Anterior cingulate cortex (tissue), 58 donors: ENCODE data around the gene SCML1.

Experiments used
- DNase-seq, 58 donors: peaks; one replicate each; lab custom pipeline; 2025; lab: John Stamatoyannopoulos, UW

SCML1 gene, protein sequence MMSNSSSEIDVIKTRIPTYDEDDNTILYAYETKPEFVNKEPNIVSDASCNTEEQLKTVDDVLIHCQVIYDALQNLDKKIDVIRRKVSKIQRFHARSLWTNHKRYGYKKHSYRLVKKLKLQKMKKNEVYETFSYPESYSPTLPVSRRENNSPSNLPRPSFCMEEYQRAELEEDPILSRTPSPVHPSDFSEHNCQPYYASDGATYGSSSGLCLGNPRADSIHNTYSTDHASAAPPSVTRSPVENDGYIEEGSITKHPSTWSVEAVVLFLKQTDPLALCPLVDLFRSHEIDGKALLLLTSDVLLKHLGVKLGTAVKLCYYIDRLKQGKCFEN

DNA sequence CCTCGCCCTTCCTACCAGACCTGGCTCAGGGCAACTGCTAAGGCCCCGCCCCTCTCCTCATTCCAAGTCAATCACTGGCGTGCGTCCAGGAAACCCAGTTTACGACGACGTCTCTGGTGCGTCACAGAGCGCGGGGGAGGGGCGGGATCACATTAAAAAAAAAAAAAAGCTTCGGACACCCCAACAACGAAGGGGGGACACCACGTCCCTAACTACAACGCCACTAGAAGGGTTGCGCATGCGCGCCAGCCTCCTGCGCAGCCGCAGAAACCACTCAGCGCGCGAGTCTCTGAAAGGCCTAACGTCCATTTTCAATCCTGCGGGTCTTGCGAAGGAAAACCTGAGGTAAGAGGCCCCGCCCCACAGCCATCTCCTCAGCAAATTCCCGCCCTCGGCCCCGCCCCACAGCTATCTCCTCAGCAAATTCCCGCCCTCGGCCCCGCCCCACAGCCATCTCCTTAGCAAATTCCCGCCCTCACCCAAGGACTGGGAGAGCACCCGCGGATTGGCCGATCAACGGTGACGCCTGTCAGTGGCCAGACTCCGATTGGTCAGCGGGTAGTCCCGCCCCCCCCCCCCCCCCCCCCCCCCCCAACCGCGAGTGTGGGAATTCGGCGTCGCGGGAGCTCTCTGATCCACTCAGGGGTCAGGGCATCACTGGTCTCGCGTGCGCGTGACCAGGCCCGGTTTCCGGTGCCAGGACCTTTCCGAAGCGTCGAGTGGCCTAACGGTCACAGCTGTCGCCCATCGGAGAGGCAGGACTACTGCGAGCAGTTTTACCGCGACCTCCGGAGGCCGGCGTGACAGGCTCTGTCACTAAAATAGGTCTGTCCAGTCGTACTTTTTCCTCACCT, at the start of gene SCML1:
Gene SCML1 (plus strand): TSS at position 638 of the 854 bp plus-strand sequence. CDS start 6,694 bp downstream, outside the sequence.
- peak; percentile 25 to 98 (median 92) for DNase-seq

GRCh38 chrX:17687648-17688047, 49.6 kb upstream of the SCML1 start:
- DNase-seq, result no peak

- DNase-seq, result peak in 42 of 58 donors; percentile 0 to 64 (median 8)
These were observed 47.3 kb upstream of the SCML1 start for GRCh38 chrX:17689971-17690409.

- no peak for DNase-seq
These were observed 44.5 kb upstream of the SCML1 start for GRCh38 chrX:17692709-17693346.

DNA sequence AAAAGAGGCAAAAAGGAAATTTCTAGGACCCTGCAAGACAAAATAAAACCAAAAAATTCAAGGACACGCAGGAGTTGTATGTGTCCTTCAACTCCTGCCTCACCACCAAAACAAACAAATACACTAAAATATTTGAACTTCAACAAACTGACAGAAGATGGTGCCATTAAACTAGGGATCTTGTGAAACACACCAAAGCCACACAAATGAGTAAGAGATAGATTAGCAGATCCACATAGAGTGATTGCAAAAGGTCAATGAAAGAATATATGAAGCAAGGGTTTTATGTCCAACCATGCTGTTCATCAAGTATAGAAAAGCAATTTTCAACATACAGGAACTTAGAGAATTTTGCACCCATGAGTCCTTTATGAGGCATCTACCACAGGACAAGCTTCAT, 40.1 kb upstream of the SCML1 start:
- no peak for DNase-seq

- DNase-seq, result no peak
These were observed 36.3 kb upstream of the SCML1 start for GRCh38 chrX:17700976-17701375.

GRCh38 chrX:17703201-17703600, 34.1 kb upstream of the SCML1 start:
- DNase-seq, result no peak

- DNase-seq, result no peak
These were observed 32.1 kb upstream of the SCML1 start for GRCh38 chrX:17705211-17705610.

GRCh38 chrX:17706676-17707075, 30.6 kb upstream of the SCML1 start:
- DNase-seq, result no peak

DNA sequence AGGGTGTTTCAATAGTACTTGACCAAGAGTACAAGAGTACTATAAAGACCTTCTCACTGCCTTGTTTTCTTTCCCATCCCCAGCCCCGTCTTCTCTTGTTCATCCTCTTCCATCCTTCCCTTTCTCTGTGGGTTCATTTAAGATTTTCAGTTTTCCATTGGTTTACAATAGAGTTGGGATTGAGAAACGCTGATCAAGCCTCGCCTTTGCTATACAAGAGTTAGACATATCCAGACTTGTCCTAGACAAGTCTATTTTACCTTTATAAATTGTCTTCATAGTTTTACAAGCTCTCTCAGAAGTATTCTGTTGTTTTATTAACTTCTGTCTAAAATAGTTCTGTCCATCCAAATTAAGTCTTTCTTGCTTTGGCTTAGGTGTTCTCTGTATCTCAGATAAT, 29.6 kb upstream of the SCML1 start:
- DNase-seq, result no peak

- peak in 24 of 58 donors; percentile 0 to 59 (median 7) for DNase-seq
These were observed 26.4 kb upstream of the SCML1 start for GRCh38 chrX:17710871-17711301.

GRCh38 chrX:17713288-17713687, 24.0 kb upstream of the SCML1 start:
- no peak for DNase-seq

DNA sequence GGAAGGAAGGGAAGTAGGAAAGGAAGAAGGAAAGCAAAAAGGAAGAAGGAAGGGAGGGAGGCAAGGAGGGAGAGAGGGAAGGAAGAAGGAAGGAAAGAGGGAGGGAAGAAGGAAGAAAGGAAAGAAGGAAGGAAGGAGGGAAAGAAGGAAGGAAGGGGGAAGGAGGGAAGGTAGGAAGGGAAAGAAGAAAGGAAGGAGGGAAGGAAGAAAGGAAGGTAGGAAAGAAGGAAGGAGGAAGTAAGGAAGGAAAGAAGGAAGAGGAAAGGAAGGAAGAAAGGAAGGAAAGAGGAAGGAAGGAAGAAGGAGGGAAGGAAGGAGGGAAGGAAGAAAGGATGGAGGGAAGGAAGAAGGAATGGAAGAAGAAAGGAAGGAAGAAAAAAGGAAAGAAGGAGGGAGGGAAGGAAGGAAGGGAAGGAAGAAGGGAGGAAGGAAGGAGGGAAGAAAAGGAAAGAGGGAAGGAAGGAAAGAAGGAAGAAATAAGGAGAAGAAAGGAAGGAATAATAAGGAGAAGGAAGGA, 18.6 kb upstream of the SCML1 start:
- DNase-seq, result no peak

DNA sequence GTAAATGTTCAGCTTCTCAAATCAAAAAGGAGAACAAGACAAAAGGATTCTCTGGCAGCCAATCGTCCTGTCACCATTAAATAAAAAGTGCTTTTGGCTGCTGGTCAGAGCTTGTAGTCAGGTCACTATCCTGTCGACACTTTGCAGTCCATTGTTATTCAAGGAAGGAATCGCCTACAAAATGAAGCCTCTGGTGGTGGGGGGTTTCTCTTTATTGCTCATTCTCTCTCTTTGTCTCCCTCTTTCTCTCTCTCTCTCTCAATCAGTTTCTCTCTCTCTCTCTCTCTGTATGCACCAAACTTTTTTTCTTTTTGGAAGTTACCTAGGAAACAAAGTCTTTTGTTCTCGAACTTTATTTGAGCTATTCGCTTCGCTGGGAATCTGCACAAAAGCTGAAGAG, 17.6 kb upstream of the SCML1 start:
- DNase-seq, result no peak

- DNase-seq, result no peak
These were observed 15.6 kb upstream of the SCML1 start for GRCh38 chrX:17721715-17722114.

DNA sequence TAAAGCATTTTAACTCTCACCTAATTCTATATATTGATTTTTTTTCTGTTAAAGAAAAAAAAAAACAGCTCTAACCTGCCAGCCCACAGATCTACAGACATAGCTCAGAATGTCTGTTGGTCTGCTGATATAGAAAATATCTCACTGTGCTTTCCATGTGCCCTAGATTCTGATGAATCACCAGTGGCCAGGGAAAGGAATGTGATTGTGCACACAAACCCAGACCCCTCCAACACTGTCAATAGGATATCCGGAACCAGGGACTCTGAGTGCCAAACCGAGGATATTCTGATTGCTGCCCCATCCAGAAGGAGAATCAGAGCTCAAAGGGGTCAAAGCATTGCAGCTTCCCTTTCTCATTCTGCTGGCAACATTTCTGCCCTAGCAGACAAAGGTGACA, 12.1 kb upstream of the SCML1 start:
- DNase-seq, result no peak

DNA sequence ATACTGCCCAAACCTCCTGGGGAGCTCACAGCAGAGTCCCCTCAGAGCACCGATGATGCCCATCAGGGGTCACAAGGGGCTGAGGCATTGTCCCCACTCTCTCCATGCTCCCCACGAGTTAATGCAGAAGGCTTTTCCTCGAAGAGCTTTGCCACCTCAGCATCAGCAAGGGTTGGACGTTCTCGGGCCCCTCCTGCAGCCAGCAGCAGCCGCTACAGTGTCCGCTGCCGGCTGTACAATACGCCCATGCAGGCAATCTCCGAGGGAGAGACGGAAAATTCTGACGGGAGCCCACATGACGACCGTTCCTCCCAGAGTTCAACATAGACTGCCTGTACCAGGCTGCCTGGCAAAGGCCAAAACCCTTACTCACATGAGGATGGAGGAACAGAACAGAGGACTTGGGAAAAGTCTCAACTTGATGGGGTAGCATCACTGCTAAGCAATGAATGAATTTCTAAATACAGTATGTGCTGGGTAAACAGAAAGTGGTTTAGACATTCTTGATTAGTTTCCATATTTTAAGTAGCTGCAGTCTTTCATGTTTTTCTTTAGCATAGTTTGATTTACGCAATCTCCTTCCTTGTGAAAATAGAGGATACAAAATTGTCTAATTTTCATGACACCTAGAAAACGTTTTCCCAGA, 5.0 kb upstream of the SCML1 start:
- DNase-seq, result peak in 1 of 58 donors; percentile 0

DNA sequence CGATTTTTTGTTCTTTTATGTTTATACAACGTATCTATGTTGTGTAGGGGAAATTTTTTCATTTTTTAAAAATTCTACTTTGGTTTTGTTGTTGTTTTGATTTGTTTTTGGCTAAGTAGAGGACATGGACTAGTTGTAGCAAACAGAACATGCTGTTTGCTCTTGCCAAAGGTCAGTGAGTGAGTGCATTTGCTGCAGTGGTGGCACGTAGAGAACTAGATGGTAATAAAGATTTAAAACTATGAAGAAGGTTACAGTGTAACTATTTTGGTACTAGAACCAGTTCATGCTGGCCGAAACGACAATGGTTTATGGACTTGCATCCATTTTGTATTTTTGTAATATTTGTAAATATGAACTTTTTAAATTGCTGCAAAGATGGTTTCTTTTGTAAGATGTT, 1.9 kb upstream of the SCML1 start:
- DNase-seq, result no peak

- peak in 1 of 58 donors; percentile 30 for DNase-seq
These were observed 826 bp upstream of the SCML1 start for GRCh38 chrX:17736478-17736855.

- peak in 4 of 58 donors; percentile 10 to 52 (median 46) for DNase-seq
These were observed 355 bp downstream of the SCML1 start for GRCh38 chrX:17737710-17737985.
